GM04503 (cell line): ENCODE results near the gene PLCH1.
A peak's percentile ranks its signal among the peaks of the same experiment; 100 is the strongest.

ENCODE experiments used
- DNase-seq: peaks from one replicate; pipeline ENCODE4 v3.0.0-alpha.2; 2012; ENCODE audit warnings: low read depth

Gene PLCH1

GRCh38 chr3:155690921-155691320, 54.0 kb downstream of the PLCH1 start:
- DNase-seq: no peak

GRCh38 chr3:155688481-155688880, 56.4 kb downstream of the PLCH1 start:
- DNase-seq: no peak

- DNase-seq: no peak
Observed at GRCh38 chr3:155683344-155683720, 61.5 kb downstream of the PLCH1 start.

- DNase-seq: no peak
Observed at GRCh38 chr3:155682426-155683343, 62.2 kb downstream of the PLCH1 start.

GRCh38 chr3:155676252-155676981, 68.5 kb downstream of the PLCH1 start:
- DNase-seq: peak; percentile 27

GRCh38 chr3:155675094-155675493, 69.8 kb downstream of the PLCH1 start:
- DNase-seq: no peak

- DNase-seq: no peak
Observed at GRCh38 chr3:155673421-155673820, 71.5 kb downstream of the PLCH1 start.

GRCh38 chr3:155670335-155670734, 74.5 kb downstream of the PLCH1 start:
- no peak for DNase-seq

GRCh38 chr3:155667988-155668387, 76.9 kb downstream of the PLCH1 start:
- no peak for DNase-seq

GRCh38 chr3:155664925-155665695, 79.8 kb downstream of the PLCH1 start:
- peak; percentile 81 for DNase-seq

- DNase-seq: no peak
Observed at GRCh38 chr3:155663467-155664212, 81.2 kb downstream of the PLCH1 start.

GRCh38 chr3:155661760-155662159, 83.1 kb downstream of the PLCH1 start:
- DNase-seq: no peak

- no peak for DNase-seq
Observed at GRCh38 chr3:155661042-155661441, 83.8 kb downstream of the PLCH1 start.

GRCh38 chr3:155658671-155659261, 86.1 kb downstream of the PLCH1 start:
- DNase-seq: no peak

- DNase-seq: no peak
Observed at GRCh38 chr3:155658006-155658405, 86.9 kb downstream of the PLCH1 start.

GRCh38 chr3:155657161-155657560, 87.7 kb downstream of the PLCH1 start:
- DNase-seq: no peak

- DNase-seq: no peak
Observed at GRCh38 chr3:155656466-155656865, 88.4 kb downstream of the PLCH1 start.

- no peak for DNase-seq
Observed at GRCh38 chr3:155651489-155652218, 93.2 kb downstream of the PLCH1 start.

GRCh38 chr3:155648013-155648591, 96.8 kb downstream of the PLCH1 start:
- DNase-seq: no peak

GRCh38 chr3:155647206-155647605, 97.7 kb downstream of the PLCH1 start:
- DNase-seq: no peak
